K562 (cell line): ENCODE results near the gene DEDD. TPM values are rescaled to one million over a fixed set of nuclear protein-coding genes. Genes with fewer than 3 reads are reported as not detected.

Experiments used
- RUNX1 ChIP-seq: sonication (generic); IDR thresholded peaks from 2 replicates; pipeline ENCODE4 v1.6.1; 2016; ENCODE audit warnings: antibody characterized with exemption, low read depth
- polyA plus RNA-seq, 8 experiments: library from polyadenylated mRNA; depleted of rRNA in 4 of 8; stranded (reverse) in 5 of 8; unstranded in 3 of 8; fragments of >200 nt; fragmentation: Nextera tagmentation in 2 of 8; fragmentation: Illumina TruSeq in 1 of 8; extraction: Ambion mirVana in 2 of 8; extraction: Trizol in 1 of 8; gene quantifications; 2 replicates each; pipeline versions ENCODE4 v1.2.1 to v1.2.3, GENCODE V29; 2011 to 2014; ENCODE audit warnings: inconsistent platforms in 1 of 8, missing spikeins in 1 of 8
- total RNA-seq, 7 experiments: library from RNA; depleted of rRNA in 6 of 7; stranded (reverse); fragments of >200 nt in 6 of 7; fragmentation: Illumina TruSeq in 2 of 7; extraction: Trizol in 2 of 7; gene quantifications; 2 replicates each; pipeline versions ENCODE4 v1.2.1 to v1.2.3, GENCODE V29; 2011 to 2021; ENCODE audit warnings: low replicate concordance in 1 of 7
- TF ChIP-seq, protein P1 (sequence below): fragments of 450-650 bp; IDR thresholded peaks from 2 replicates; pipeline ENCODE4 v1.6.1; 2016; ENCODE audit warnings: mild to moderate bottlenecking, moderate library complexity

DEDD gene
- total and polyA plus RNA-seq, 9 of the 15 experiments (the other 6 are each of a cell fraction or from before 2014, with no cell fraction given): 11.6 to 41.0 (median 16.8) TPM

DNA sequence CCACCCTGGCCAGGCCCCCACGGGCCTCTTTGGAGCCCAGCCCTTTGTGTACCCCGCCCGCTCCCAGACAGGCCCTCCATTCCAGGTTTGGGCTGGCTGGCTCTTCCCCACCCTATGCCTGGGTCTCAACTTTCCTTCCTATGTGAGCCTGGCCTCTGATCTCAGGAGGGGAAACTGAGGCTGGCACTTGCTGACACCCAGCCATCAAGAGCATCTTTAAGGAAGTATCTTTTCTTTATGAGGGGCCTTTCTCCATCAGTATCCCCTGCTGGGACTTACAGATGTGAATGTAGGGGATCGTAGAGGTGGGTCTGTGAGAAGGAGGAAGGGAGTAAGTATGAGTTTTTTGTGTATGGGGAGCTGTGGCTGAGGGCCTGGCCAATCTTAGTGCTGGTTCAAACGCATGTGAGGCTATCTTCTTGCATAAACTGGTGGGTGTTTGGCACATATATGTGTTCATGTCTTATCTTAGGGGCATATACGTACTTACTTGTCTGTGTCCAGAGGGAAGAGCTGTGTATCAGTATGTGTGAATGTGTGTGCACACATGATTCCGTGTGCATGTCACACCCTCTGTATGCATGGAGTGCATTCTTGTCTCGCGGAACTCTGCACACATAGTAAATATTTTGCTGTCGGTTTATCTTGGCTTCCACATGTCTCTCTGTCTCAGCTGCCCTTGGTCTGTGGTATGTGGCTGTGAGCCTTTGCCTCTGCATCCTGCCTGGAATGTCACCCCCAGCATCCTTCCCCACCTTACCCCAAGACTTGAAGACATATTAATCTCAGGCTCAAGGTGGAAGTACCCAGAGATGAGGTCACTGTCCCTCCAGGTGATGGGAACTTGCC is 48.5 kb downstream of the DEDD start (continued):
- TF ChIP-seq, protein P1, sequence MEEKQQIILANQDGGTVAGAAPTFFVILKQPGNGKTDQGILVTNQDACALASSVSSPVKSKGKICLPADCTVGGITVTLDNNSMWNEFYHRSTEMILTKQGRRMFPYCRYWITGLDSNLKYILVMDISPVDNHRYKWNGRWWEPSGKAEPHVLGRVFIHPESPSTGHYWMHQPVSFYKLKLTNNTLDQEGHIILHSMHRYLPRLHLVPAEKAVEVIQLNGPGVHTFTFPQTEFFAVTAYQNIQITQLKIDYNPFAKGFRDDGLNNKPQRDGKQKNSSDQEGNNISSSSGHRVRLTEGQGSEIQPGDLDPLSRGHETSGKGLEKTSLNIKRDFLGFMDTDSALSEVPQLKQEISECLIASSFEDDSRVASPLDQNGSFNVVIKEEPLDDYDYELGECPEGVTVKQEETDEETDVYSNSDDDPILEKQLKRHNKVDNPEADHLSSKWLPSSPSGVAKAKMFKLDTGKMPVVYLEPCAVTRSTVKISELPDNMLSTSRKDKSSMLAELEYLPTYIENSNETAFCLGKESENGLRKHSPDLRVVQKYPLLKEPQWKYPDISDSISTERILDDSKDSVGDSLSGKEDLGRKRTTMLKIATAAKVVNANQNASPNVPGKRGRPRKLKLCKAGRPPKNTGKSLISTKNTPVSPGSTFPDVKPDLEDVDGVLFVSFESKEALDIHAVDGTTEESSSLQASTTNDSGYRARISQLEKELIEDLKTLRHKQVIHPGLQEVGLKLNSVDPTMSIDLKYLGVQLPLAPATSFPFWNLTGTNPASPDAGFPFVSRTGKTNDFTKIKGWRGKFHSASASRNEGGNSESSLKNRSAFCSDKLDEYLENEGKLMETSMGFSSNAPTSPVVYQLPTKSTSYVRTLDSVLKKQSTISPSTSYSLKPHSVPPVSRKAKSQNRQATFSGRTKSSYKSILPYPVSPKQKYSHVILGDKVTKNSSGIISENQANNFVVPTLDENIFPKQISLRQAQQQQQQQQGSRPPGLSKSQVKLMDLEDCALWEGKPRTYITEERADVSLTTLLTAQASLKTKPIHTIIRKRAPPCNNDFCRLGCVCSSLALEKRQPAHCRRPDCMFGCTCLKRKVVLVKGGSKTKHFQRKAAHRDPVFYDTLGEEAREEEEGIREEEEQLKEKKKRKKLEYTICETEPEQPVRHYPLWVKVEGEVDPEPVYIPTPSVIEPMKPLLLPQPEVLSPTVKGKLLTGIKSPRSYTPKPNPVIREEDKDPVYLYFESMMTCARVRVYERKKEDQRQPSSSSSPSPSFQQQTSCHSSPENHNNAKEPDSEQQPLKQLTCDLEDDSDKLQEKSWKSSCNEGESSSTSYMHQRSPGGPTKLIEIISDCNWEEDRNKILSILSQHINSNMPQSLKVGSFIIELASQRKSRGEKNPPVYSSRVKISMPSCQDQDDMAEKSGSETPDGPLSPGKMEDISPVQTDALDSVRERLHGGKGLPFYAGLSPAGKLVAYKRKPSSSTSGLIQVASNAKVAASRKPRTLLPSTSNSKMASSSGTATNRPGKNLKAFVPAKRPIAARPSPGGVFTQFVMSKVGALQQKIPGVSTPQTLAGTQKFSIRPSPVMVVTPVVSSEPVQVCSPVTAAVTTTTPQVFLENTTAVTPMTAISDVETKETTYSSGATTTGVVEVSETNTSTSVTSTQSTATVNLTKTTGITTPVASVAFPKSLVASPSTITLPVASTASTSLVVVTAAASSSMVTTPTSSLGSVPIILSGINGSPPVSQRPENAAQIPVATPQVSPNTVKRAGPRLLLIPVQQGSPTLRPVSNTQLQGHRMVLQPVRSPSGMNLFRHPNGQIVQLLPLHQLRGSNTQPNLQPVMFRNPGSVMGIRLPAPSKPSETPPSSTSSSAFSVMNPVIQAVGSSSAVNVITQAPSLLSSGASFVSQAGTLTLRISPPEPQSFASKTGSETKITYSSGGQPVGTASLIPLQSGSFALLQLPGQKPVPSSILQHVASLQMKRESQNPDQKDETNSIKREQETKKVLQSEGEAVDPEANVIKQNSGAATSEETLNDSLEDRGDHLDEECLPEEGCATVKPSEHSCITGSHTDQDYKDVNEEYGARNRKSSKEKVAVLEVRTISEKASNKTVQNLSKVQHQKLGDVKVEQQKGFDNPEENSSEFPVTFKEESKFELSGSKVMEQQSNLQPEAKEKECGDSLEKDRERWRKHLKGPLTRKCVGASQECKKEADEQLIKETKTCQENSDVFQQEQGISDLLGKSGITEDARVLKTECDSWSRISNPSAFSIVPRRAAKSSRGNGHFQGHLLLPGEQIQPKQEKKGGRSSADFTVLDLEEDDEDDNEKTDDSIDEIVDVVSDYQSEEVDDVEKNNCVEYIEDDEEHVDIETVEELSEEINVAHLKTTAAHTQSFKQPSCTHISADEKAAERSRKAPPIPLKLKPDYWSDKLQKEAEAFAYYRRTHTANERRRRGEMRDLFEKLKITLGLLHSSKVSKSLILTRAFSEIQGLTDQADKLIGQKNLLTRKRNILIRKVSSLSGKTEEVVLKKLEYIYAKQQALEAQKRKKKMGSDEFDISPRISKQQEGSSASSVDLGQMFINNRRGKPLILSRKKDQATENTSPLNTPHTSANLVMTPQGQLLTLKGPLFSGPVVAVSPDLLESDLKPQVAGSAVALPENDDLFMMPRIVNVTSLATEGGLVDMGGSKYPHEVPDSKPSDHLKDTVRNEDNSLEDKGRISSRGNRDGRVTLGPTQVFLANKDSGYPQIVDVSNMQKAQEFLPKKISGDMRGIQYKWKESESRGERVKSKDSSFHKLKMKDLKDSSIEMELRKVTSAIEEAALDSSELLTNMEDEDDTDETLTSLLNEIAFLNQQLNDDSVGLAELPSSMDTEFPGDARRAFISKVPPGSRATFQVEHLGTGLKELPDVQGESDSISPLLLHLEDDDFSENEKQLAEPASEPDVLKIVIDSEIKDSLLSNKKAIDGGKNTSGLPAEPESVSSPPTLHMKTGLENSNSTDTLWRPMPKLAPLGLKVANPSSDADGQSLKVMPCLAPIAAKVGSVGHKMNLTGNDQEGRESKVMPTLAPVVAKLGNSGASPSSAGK: no peak
- TF ChIP-seq RUNX1: no peak
